Spleen (tissue), 11 donors: ENCODE measurements around the gene FIZ1. TPM values are rescaled to one million over a fixed set of nuclear protein-coding genes. Genes with fewer than 3 reads are reported as not detected.

Source experiments
- DNase-seq: peaks from one replicate; pipeline ENCODE4 v3.0.0-alpha.2; 2020
- H3K27ac ChIP-seq, 8 donors: fragments of 200-600 bp; sonication (generic) in 7 of 8; 1 replicate in 4 of 8; 2 replicates in 4 of 8; pipeline versions ENCODE4 v1.5.0 to v1.8.0; 2016 to 2021; ENCODE audit warnings: inconsistent platforms in 4 of 8, mild to moderate bottlenecking in 4 of 8, moderate library complexity in 1 of 8
- H3K27me3 ChIP-seq, 7 donors: fragments of 200-600 bp; sonication (generic) in 6 of 7; replicated peaks in 1 of 7; 1 replicate in 4 of 7; 2 replicates in 3 of 7; pipeline versions ENCODE4 v1.5.0 to v1.8.0; 2016 to 2021; ENCODE audit warnings: inconsistent platforms in 3 of 7, mild to moderate bottlenecking in 1 of 7
- H3K36me3 ChIP-seq, 6 donors: fragments of 200-600 bp; sonication (generic) in 5 of 6; 1 replicate in 4 of 6; 2 replicates in 2 of 6; pipeline versions ENCODE4 v1.5.0 to v1.8.0; 2016 to 2021; ENCODE audit warnings: inconsistent platforms in 2 of 6
- H3K4me1 ChIP-seq, 6 donors: fragments of 200-600 bp; sonication (generic) in 5 of 6; 1 replicate in 3 of 6; 2 replicates in 3 of 6; pipeline versions ENCODE4 v1.5.0 to v1.8.0; 2016 to 2021; ENCODE audit warnings: inconsistent platforms in 3 of 6
- H3K4me3 ChIP-seq, 8 donors: fragments of 200-600 bp; sonication (generic) in 7 of 8; 1 replicate in 4 of 8; 2 replicates in 4 of 8; pipeline versions ENCODE4 v1.5.0 to v1.8.0; 2016 to 2021; ENCODE audit warnings: inconsistent platforms in 4 of 8, mild to moderate bottlenecking in 4 of 8, moderate library complexity in 2 of 8
- H3K9me3 ChIP-seq, 8 donors: fragments of 200-600 bp; sonication (generic) in 7 of 8; 1 replicate in 4 of 8; 2 replicates in 4 of 8; pipeline versions ENCODE4 v1.5.0 to v1.8.0; 2016 to 2021; ENCODE audit warnings: inconsistent platforms in 4 of 8
- CTCF ChIP-seq, 11 experiments: fragments of 200-600 bp in 7 of 11; fragments of 450-650 bp in 4 of 11; sonication (generic) in 4 of 11; IDR thresholded peaks in 8 of 11; conservative IDR thresholded peaks in 3 of 11; 1 replicate in 7 of 11; 2 replicates in 4 of 11; pipeline versions ENCODE4 v1.4.0 to v1.8.0; 2016 to 2021; ENCODE audit warnings: antibody characterized with exemption in 11 of 11, inconsistent platforms in 4 of 11, mild to moderate bottlenecking in 1 of 11
- POLR2A ChIP-seq, 3 donors: fragments of 450-650 bp; IDR thresholded peaks; one replicate each; pipeline ENCODE4 v1.5.1; 2017; ENCODE audit warnings: antibody characterized with exemption in 3 of 3, mild to moderate bottlenecking in 1 of 3
- POLR2AphosphoS5 ChIP-seq, 3 donors: sonication (generic); formaldehyde crosslinking; IDR thresholded peaks; one replicate each; pipeline ENCODE4 v1.5.1; 2017; ENCODE audit warnings: antibody characterized with exemption in 3 of 3
- WGBS, 5 donors: extraction: QIAGEN DNeasy Blood & Tissue Kit in 3 of 5; methylation state at CpG; one replicate each; pipeline versions ENCODE4 v1.1.5 to v1.1.7; 2013 to 2018; 5-methylcytosine and 5-hydroxymethylcytosine counted together
- intact Hi-C: fragments of 100-400 bp; cut with DNase I; formaldehyde crosslinking; loops from one replicate; pipeline ENCODE4 v1.15.0; 2023; ENCODE audit warnings: low total_unique reads
- polyA plus RNA-seq, 3 donors: library from polyadenylated mRNA; stranded (reverse); fragments of 200-250 nt; gene quantifications; one replicate each; pipeline ENCODE4 v1.2.1, GENCODE V29; 2013
- total RNA-seq, 7 donors: library from RNA; depleted of rRNA in 3 of 7; stranded (reverse); fragments of >200 nt in 3 of 7; fragmentation: NEBNext Ultra II Directional in 4 of 7; extraction: Animal tissue kit (Norgen Biotek cat#: 25700) in 4 of 7; gene quantifications; one replicate each; pipeline versions ENCODE4 v1.1.0 to v1.2.1, GENCODE V29; 2016 to 2021
- donor health status: healthy with polysubstance abuse.
- donor health status: DM: no; HTN: no; CAD: no; lungs with moderate emphysema.
- donor health status: DM: no; HTN: no; CAD: no.
- donor health status: Bipolar disorder and iron deficiency.
- donor health status: healthy.
- donor health status: DM: no; HTN: no; CAD: no.
- donor health status: DM: yes; HTN: yes; CAD: no.

FIZ1 gene
- total and polyA plus RNA-seq, 10 donors, result 5.1 to 17.3 (median 10.9) TPM

GRCh38 chr19:55602104-55603001 lies 3.0 kb upstream of the FIZ1 start:
- Histone ChIP-seq H3K4me3 (peak overlapping the region in 1 of 8 donors; percentile 5), H3K9me3 (no peaks in the 10 kb centered on the region), H3K36me3 (peaks cover 0 to 25% (median 5%) of the 10 kb centered on the region in 6 donors), H3K4me1 (peaks cover 15 to 77% (median 57%) of the 10 kb centered on the region in 6 donors), H3K27me3 (no peaks in the 10 kb centered on the region), H3K27ac (peak overlapping the region in 2 of 8 donors; percentile 98)
- no peak for TF ChIP-seq POLR2A (IDR thresholded peaks at IDR 0.05)
- no peak for TF ChIP-seq CTCF (IDR thresholded peaks at IDR 0.05 in 8 of 11, conservative IDR thresholded peaks at IDR 0.05 in 3 of 11)
- TF ChIP-seq POLR2AphosphoS5 (IDR thresholded peaks at IDR 0.05), result no peak
- intact Hi-C loops, result no loop called here
- WGBS, 5 donors, result 95 to 97% (median 95%) methylated on average over 54 to 60 of the region's 60 CpGs
- peak; percentile 87 for DNase-seq

GRCh38 chr19:55601084-55601483 lies 1.8 kb upstream of the FIZ1 start:
- H3K27ac ChIP-seq, result peak overlapping the region; percentile 92 to 99 (median 97)
- TF ChIP-seq CTCF (IDR thresholded peaks at IDR 0.05 in 8 of 11, conservative IDR thresholded peaks at IDR 0.05 in 3 of 11), result no peak
- no peak for TF ChIP-seq POLR2A (IDR thresholded peaks at IDR 0.05)
- TF ChIP-seq POLR2AphosphoS5 (IDR thresholded peaks at IDR 0.05), result no peak
- peaks cover 0 to 31% (median 16%) of the 10 kb centered on the region in 6 donors for H3K36me3 ChIP-seq
- WGBS, 5 donors, result 63 to 79% (median 66%) methylated on average over 4 of the region's 4 CpGs
- no peak for DNase-seq
- H3K4me1 ChIP-seq, result peaks cover 5 to 64% (median 46%) of the 10 kb centered on the region in 6 donors
- H3K9me3 ChIP-seq, result no peaks in the 10 kb centered on the region
- H3K4me3 ChIP-seq, result peak overlapping the region; percentile 41 to 88 (median 81)
- intact Hi-C loops, result no loop called here
- H3K27me3 ChIP-seq, result no peaks in the 10 kb centered on the region

- intact Hi-C loops, result no loop called here
- Histone ChIP-seq H3K36me3 (peaks cover 0 to 35% (median 21%) of the 10 kb centered on the region in 6 donors), H3K27ac (peak overlapping the region; percentile 92 to 99 (median 97)), H3K4me1 (peaks cover 5 to 60% (median 43%) of the 10 kb centered on the region in 6 donors), H3K9me3 (peaks cover 0 to under 1% (median 0%) of the 10 kb centered on the region in 8 donors), H3K27me3 (no peaks in the 10 kb centered on the region), H3K4me3 (peak overlapping the region; percentile 41 to 88 (median 81))
- TF ChIP-seq CTCF (IDR thresholded peaks at IDR 0.05 in 8 of 11, conservative IDR thresholded peaks at IDR 0.05 in 3 of 11) (no peak), POLR2A (IDR thresholded peaks at IDR 0.05) (no peak), POLR2AphosphoS5 (IDR thresholded peaks at IDR 0.05) (no peak)
- 4 to 16% (median 4%) methylated on average over 7 to 15 of the region's 15 CpGs for WGBS, 5 donors
- no peak for DNase-seq
Measured at GRCh38 chr19:55600662-55601028, 1.3 kb upstream of the FIZ1 start.
